Measurements from ENCODE around the gene STOML3.

The STOML3 gene

DNA sequence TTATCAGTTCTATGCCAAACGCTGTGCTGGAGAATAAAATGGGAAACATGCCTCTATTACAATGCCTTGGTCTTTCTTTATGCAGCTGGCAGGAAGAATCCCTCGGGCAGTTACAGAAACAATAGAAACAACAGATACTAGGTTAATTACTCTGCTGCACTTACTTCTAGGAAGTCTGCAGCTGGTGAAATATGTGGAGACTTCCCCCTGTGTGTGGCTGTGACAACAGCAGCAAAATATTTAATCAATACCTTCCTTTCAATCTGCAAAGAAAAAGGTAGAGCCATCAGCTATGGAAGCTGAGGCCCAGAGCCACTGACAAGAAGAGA lies 9.9 kb downstream of the STOML3 start:
- Histone ChIP-seq H3K27me3 (ENCODE audit: insufficient read depth, low read length) (no peaks in the 10 kb centered on the region), H3K4me1 (ENCODE audit: insufficient read depth, low read length, severe bottlenecking) (no peaks in the 10 kb centered on the region), H3K27ac (ENCODE audit: low read depth, low read length, poor library complexity, severe bottlenecking) (no peak overlapping the region), H2AFZ (ENCODE audit: low read length) (no peak overlapping the region), H3F3A (ENCODE audit: insufficient read depth, low read length) (no peaks in the 10 kb centered on the region), H3K9me3 (ENCODE audit: low read length) (no peaks in the 10 kb centered on the region), H3K79me2 (ENCODE audit: insufficient read depth, low read length) (no peaks in the 10 kb centered on the region), H3K9me2 (ENCODE audit: low read depth, low read length) (no peaks in the 10 kb centered on the region), H3K4me3 (ENCODE audit: low read depth, low read length, poor library complexity, severe bottlenecking) (no peak overlapping the region), H3K9ac (ENCODE audit: low read length) (no peak overlapping the region), H3K36me3 (ENCODE audit: insufficient read depth, low read length) (no peaks in the 10 kb centered on the region), H3K4me2 (ENCODE audit: low read length) (no peak overlapping the region), H4K20me1 (ENCODE audit: insufficient read depth, low read length) (no peaks in the 10 kb centered on the region)
- no peak for TF ChIP-seq EZH2 (IDR thresholded peaks at IDR 0.05; ENCODE audit: borderline replicate concordance, low read length)
- TF ChIP-seq, protein P1, sequence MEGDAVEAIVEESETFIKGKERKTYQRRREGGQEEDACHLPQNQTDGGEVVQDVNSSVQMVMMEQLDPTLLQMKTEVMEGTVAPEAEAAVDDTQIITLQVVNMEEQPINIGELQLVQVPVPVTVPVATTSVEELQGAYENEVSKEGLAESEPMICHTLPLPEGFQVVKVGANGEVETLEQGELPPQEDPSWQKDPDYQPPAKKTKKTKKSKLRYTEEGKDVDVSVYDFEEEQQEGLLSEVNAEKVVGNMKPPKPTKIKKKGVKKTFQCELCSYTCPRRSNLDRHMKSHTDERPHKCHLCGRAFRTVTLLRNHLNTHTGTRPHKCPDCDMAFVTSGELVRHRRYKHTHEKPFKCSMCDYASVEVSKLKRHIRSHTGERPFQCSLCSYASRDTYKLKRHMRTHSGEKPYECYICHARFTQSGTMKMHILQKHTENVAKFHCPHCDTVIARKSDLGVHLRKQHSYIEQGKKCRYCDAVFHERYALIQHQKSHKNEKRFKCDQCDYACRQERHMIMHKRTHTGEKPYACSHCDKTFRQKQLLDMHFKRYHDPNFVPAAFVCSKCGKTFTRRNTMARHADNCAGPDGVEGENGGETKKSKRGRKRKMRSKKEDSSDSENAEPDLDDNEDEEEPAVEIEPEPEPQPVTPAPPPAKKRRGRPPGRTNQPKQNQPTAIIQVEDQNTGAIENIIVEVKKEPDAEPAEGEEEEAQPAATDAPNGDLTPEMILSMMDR (IDR thresholded peaks at IDR 0.05; ENCODE audit: low read length), result no peak

DNA sequence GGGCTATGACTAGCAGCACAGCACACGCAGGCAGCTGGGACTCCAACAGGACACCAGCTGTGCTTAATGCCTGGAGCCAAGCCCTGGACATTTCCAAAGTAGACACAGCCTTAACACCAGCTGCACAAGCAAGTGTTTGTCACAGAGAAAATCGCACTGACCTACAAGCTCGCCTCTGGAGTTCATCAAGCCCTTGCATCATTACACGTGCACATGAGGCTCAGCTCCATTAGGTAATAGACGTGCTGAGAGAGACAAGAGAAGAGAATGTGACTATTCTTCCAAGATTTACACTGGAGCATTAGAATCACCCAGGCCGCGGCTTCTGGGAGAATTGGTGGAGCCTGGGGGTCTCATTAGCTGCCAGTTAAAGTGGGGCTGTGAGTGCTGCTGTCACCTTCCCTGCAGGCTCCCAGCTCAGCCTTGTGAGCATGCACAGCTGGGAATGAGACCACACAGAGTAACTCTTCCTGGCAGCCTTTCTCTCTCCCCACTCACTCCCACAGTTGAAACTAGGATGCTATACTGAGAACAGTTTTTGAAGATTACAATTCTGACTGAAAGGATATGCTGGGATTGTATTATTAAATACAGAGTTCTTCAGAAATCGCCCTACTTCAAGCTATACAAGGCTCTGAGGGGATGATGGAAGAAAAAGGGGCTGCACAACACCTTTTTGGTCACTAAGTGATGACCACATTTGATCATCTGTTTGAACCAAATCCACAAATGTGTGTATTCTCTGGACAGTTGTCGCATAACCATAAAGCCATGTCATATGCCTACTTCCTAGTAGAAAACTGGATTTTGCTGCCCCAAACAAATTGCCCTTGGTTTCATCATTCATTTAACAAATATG lies 10.5 kb downstream of the STOML3 start:
- Histone ChIP-seq H4K20me1 (ENCODE audit: insufficient read depth, low read length) (no peaks in the 10 kb centered on the region), H3K9ac (ENCODE audit: low read length) (no peak overlapping the region), H3K4me1 (ENCODE audit: insufficient read depth, low read length, severe bottlenecking) (no peaks in the 10 kb centered on the region), H3K27ac (ENCODE audit: low read depth, low read length, poor library complexity, severe bottlenecking) (no peak overlapping the region), H3K36me3 (ENCODE audit: insufficient read depth, low read length) (no peaks in the 10 kb centered on the region), H3K9me2 (ENCODE audit: low read depth, low read length) (no peaks in the 10 kb centered on the region), H3K4me3 (ENCODE audit: low read depth, low read length, poor library complexity, severe bottlenecking) (no peak overlapping the region), H3K4me2 (ENCODE audit: low read length) (no peak overlapping the region), H3K79me2 (ENCODE audit: insufficient read depth, low read length) (no peaks in the 10 kb centered on the region), H3K9me3 (ENCODE audit: low read length) (no peaks in the 10 kb centered on the region), H3F3A (ENCODE audit: insufficient read depth, low read length) (no peaks in the 10 kb centered on the region), H3K27me3 (ENCODE audit: insufficient read depth, low read length) (no peaks in the 10 kb centered on the region), H2AFZ (ENCODE audit: low read length) (no peak overlapping the region)
- TF ChIP-seq, protein P1 (IDR thresholded peaks at IDR 0.05; ENCODE audit: low read length), result no peak
- TF ChIP-seq EZH2 (IDR thresholded peaks at IDR 0.05; ENCODE audit: borderline replicate concordance, low read length), result no peak

DNA sequence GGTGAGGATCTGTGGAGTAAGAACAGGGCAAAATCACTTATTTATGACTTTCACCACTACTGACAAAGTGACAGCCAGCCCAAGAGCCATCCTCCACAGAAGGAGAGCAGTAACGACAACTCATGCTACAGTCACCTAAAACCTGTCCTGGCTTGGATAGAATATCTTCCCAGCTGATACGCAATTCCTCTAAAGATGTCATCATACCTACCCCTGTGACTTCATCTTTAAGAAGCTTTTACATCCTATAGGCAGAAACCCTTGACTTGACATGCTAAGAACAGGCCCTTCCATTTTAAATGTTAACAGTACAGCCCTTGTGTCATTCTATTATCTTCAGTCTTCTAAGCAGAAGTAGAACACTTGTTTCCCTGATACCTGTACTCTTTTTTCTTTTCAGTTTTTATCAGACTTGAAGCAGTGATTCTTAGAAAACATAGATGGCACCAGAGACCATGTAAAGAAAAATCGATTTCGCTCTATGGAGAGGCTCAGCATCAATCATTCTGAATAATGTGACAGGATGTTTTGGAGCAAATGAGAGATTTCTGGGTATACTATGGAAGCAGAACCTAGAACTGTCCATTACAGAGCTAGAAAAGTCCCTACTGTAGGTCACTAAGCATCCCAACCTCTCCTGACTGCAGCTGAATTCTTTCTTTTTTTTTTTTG lies 20.1 kb downstream of the STOML3 start:
- H3K4me2 ChIP-seq (ENCODE audit: low read length), result no peak overlapping the region
- H3K4me3 ChIP-seq (ENCODE audit: low read depth, low read length, poor library complexity, severe bottlenecking), result no peak overlapping the region
- H3K4me1 ChIP-seq (ENCODE audit: insufficient read depth, low read length, severe bottlenecking), result no peaks in the 10 kb centered on the region
- no peak overlapping the region for H3K27ac ChIP-seq (ENCODE audit: low read depth, low read length, poor library complexity, severe bottlenecking)
- no peaks in the 10 kb centered on the region for H3K9me3 ChIP-seq (ENCODE audit: low read length)
- TF ChIP-seq, protein P1 (IDR thresholded peaks at IDR 0.05; ENCODE audit: low read length), result no peak
- no peak for TF ChIP-seq EZH2 (IDR thresholded peaks at IDR 0.05; ENCODE audit: borderline replicate concordance, low read length)
- no peaks in the 10 kb centered on the region for H3K36me3 ChIP-seq (ENCODE audit: insufficient read depth, low read length)
- no peaks in the 10 kb centered on the region for H3K9me2 ChIP-seq (ENCODE audit: low read depth, low read length)
- H3F3A ChIP-seq (ENCODE audit: insufficient read depth, low read length), result no peaks in the 10 kb centered on the region
- H4K20me1 ChIP-seq (ENCODE audit: insufficient read depth, low read length), result no peaks in the 10 kb centered on the region
- no peaks in the 10 kb centered on the region for H3K27me3 ChIP-seq (ENCODE audit: insufficient read depth, low read length)
- no peak overlapping the region for H3K9ac ChIP-seq (ENCODE audit: low read length)
- H2AFZ ChIP-seq (ENCODE audit: low read length), result no peak overlapping the region
- H3K79me2 ChIP-seq (ENCODE audit: insufficient read depth, low read length), result no peaks in the 10 kb centered on the region

Measured in OCI-LY1 (cell line).